HepG2 (cell line): ENCODE measurements around the gene LRFN2. TPM values are rescaled to one million over a fixed set of nuclear protein-coding genes. Genes with fewer than 3 reads are reported as not detected.

Experiments used
- ATAC-seq: fragments of 200-7000 bp; cut with Tn5 transposase; 3 replicates; pipeline ENCODE4 v1.9.1; 2020; ENCODE audit warnings: mild to moderate bottlenecking, moderate library complexity
- BruUV-seq: library from RNA; stranded (reverse); fragments of 400-500 nt; replicated peaks from 2 replicates; lab custom pipeline; 2021; lab: Mats Ljungman, UMichigan
- CTCF ChIA-PET: fragments of 300-600 bp; formaldehyde crosslinking; extraction: SDS; loops from one replicate; lab custom pipeline; 2021; ENCODE audit warnings: low total read pairs, inconsistent platforms, low intra/inter-chr PET ratio; lab: Yijun Ruan, JAX
- POLR2A ChIA-PET: fragments of 350-600 bp; sonication (Branson Sonifier 250); formaldehyde crosslinking; loops from one replicate; lab custom pipeline; 2020; ENCODE audit warnings: antibody characterized with exemption, inconsistent platforms; lab: Yijun Ruan, JAX
- DNase-seq: peaks from one replicate; pipeline ENCODE4 v3.0.0-alpha.2; 2015; ENCODE audit warnings: low spot score
- FAIRE-seq: peaks from 3 replicates; lab custom pipeline; 2011; peaks lifted over from hg19 to GRCh38; lab: Jason Lieb, UNC
- H2AFZ ChIP-seq: one replicate; pipeline ENCODE4 v1.6.1; 2011; ENCODE audit warnings: low read length, inconsistent platforms
- H3K27ac ChIP-seq: fragments of 300-600 bp; 3 replicates; pipeline ENCODE4 v1.8.0; 2011; ENCODE audit warnings: mixed run types, mild to moderate bottlenecking, mixed read lengths, low read length, inconsistent platforms; ENCODE audit not compliant: insufficient read depth; ENCODE audit errors: extremely low read length
- H3K27me3 ChIP-seq, 2 experiments: fragments of 200-600 bp in 1 of 2; 2 replicates in 1 of 2; 3 replicates in 1 of 2; pipeline versions ENCODE4 v1.6.0 to v1.8.0; 2011; ENCODE audit warnings: low read length in 2 of 2, mild to moderate bottlenecking in 2 of 2, moderate library complexity in 2 of 2, inconsistent platforms in 1 of 2; ENCODE audit not compliant: insufficient read depth in 2 of 2, control insufficient read depth in 1 of 2
- H3K36me3 ChIP-seq, 2 experiments: fragments of 200-600 bp in 1 of 2; replicated peaks in 1 of 2; 2 replicates in 1 of 2; 3 replicates in 1 of 2; pipeline versions ENCODE4 v1.5.1 to v1.8.0; 2011; ENCODE audit warnings: low read length in 2 of 2, inconsistent platforms in 1 of 2; ENCODE audit not compliant: insufficient read depth in 2 of 2, control insufficient read depth in 1 of 2
- H3K4me1 ChIP-seq: 2 replicates; pipeline ENCODE4 v1.5.1; 2012; ENCODE audit warnings: low read length, inconsistent platforms; ENCODE audit not compliant: insufficient read depth
- H3K4me2 ChIP-seq: 2 replicates; pipeline ENCODE4 v1.6.0; 2011; ENCODE audit warnings: low read depth, low read length, inconsistent platforms
- H3K4me3 ChIP-seq, 3 experiments: fragments of 200-600 bp in 1 of 3; sonication (generic), shearing (Covaris generic) in 1 of 3; replicated peaks in 1 of 3; 2 replicates each; pipeline ENCODE4 v1.5.1; 2011 to 2016; ENCODE audit warnings: low read length in 3 of 3, inconsistent platforms in 2 of 3, low read depth in 2 of 3, mild to moderate bottlenecking in 2 of 3, control low read depth in 1 of 3, mixed read lengths in 1 of 3; ENCODE audit not compliant: insufficient read depth in 1 of 3
- H3K79me2 ChIP-seq: one replicate; pipeline ENCODE4 v1.6.1; 2011; ENCODE audit warnings: low read length, inconsistent platforms; ENCODE audit not compliant: insufficient read depth
- H3K9ac ChIP-seq: 2 replicates; pipeline ENCODE4 v1.6.0; 2011; ENCODE audit warnings: mild to moderate bottlenecking, low read depth, low read length, inconsistent platforms; ENCODE audit not compliant: insufficient read depth
- H3K9me3 ChIP-seq: 2 replicates; pipeline ENCODE4 v1.5.1; 2012; ENCODE audit warnings: mild to moderate bottlenecking, low read length
- H4K20me1 ChIP-seq: 2 replicates; pipeline ENCODE4 v1.6.0; 2011; ENCODE audit warnings: inconsistent platforms, mild to moderate bottlenecking, low read length, moderate library complexity; ENCODE audit not compliant: insufficient read depth
- ATF7-NPFF ChIP-seq: sonication (generic); formaldehyde crosslinking; IDR thresholded peaks from 2 replicates; pipeline ENCODE4 v1.8.1; 2023; ENCODE audit warnings: mild to moderate bottlenecking, low read depth, missing genetic modification reagents, moderate library complexity
- CSRNP2 ChIP-seq: sonication (generic); formaldehyde crosslinking; conservative IDR thresholded peaks from 2 replicates; pipeline ENCODE4 v1.8.0; 2022; ENCODE audit warnings: low read depth, missing genetic modification reagents
- DZIP1 ChIP-seq: sonication (generic); formaldehyde crosslinking; IDR thresholded peaks from 2 replicates; pipeline ENCODE4 v1.5.0; 2020; ENCODE audit warnings: mild to moderate bottlenecking, missing genetic modification reagents
- ETV5 ChIP-seq: IDR thresholded peaks from 2 replicates; pipeline ENCODE4 v1.6.1; 2018; ENCODE audit warnings: missing biosample characterization, missing genetic modification reagents, inconsistent platforms, borderline replicate concordance
- ETV6 ChIP-seq: sonication (generic); formaldehyde crosslinking; conservative IDR thresholded peaks from 2 replicates; pipeline ENCODE4 v1.4.0; 2020; ENCODE audit warnings: missing genetic modification reagents
- SRSF9 ChIP-seq: fragments of 200-400 bp; formaldehyde crosslinking; IDR thresholded peaks from 2 replicates; pipeline ENCODE4 v1.6.1; 2018; ENCODE audit warnings: borderline replicate concordance, mild to moderate bottlenecking, low read depth, low read length; ENCODE audit not compliant: insufficient read depth, poor library complexity, severe bottlenecking
- ZNF451 ChIP-seq: sonication (generic); formaldehyde crosslinking; IDR thresholded peaks from 2 replicates; pipeline ENCODE4 v1.5.0; 2020; ENCODE audit warnings: mild to moderate bottlenecking, missing genetic modification reagents
- ZNF589 ChIP-seq: sonication (generic); formaldehyde crosslinking; conservative IDR thresholded peaks from 2 replicates; pipeline ENCODE4 v1.8.0; 2022; ENCODE audit warnings: mild to moderate bottlenecking, moderate library complexity, missing genetic modification reagents
- ZNF644 ChIP-seq: IDR thresholded peaks from 2 replicates; pipeline ENCODE4 v1.6.1; 2016; ENCODE audit warnings: low read depth
- ZNF691 ChIP-seq: sonication (generic); formaldehyde crosslinking; IDR thresholded peaks from 2 replicates; pipeline ENCODE4 v1.4.0; 2020; ENCODE audit warnings: missing genetic modification reagents, low read depth, mild to moderate bottlenecking, borderline replicate concordance
- ZNF746 ChIP-seq: sonication (generic); formaldehyde crosslinking; IDR thresholded peaks from 2 replicates; pipeline ENCODE4 v1.8.0; 2022; ENCODE audit warnings: mild to moderate bottlenecking, missing genetic modification reagents
- WGBS: methylation state at CpG from one replicate; pipeline ENCODE4 v1.1.6; 2017; ENCODE audit warnings: low lambda C conversion rate; 5-methylcytosine and 5-hydroxymethylcytosine counted together
- in situ Hi-C: cut with HindIII; loops from 2 replicates; pipeline ENCODE4 v1.10.0; 2017; ENCODE audit warnings: low pct_unique_long_range_greater_than_20kb; ENCODE audit not compliant: extremely low pct_ligation_motif_present
- intact Hi-C: fragments of 100-400 bp; cut with micrococcal nuclease; formaldehyde crosslinking; loops from one replicate; pipeline ENCODE4 v1.10.0; 2022; ENCODE audit not compliant: unreplicated experiment
- polyA plus RNA-seq, 8 experiments: library from polyadenylated mRNA; depleted of rRNA in 3 of 8; stranded (reverse) in 7 of 8; unstranded in 1 of 8; fragments of >200 nt; fragmentation: Illumina TruSeq in 4 of 8; extraction: Trizol in 4 of 8; gene quantifications; 2 replicates each; pipeline versions ENCODE4 v1.2.1 to v1.2.3, GENCODE V29; 2011 to 2016; ENCODE audit warnings: low read depth in 4 of 8, missing spikeins in 1 of 8, mixed read lengths in 1 of 8; ENCODE audit not compliant: insufficient read depth in 1 of 8
- total RNA-seq, 5 experiments: library from RNA; depleted of rRNA; stranded (reverse); fragments of >200 nt; fragmentation: Illumina TruSeq; extraction: Trizol; gene quantifications; 2 replicates each; pipeline ENCODE4 v1.2.3, GENCODE V29; 2016; ENCODE audit warnings: low read depth in 1 of 5
- TF ChIP-seq, protein P1 (sequence below): sonication (generic); formaldehyde crosslinking; IDR thresholded peaks from 2 replicates; pipeline ENCODE4 v1.4.0; 2020; ENCODE audit warnings: mild to moderate bottlenecking, low read depth, missing genetic modification reagents

LRFN2 gene
- total and polyA plus RNA-seq, 2 of the 13 experiments (the other 11 are each of a cell fraction or from before 2014, with no cell fraction given), result not detected

DNA sequence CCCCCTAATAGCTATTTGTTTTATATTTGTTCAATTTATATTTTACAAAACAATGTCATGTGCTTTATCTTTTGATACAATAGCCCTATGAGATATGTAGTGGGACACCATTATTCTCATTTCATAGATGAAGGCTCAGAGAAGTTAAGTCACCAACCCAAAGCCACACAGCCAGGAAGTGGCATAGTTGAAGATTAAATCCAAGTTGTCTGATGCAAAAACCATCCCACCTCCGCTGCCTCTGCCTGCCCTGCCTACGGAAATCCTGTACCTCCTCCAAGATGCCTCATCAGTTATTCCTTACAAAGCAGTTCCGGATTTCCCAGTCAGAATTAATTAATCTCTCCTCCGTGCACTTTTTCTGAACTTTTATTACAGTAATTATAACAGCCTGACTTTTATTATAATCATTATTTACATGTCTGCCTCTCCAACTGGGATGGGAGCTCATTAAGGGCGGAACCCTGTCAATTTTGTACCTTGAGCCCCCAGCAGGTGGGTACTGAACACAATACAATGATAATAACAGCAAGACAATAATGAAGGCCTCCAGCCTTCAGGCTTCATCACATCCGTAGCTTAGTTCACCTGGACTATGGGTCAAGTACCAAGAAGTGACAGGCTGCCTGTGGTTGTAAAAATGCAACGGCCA is 54.7 kb downstream of the LRFN2 start:
- H3K9me3 ChIP-seq, result no peaks in the 10 kb centered on the region
- H3K79me2 ChIP-seq, result no peaks in the 10 kb centered on the region
- peaks cover 11% of the 10 kb centered on the region for H3K4me1 ChIP-seq
- no TSS peak for BruUV-seq
- no peak overlapping the region for H3K9ac ChIP-seq
- intact Hi-C loops, result no loop called here
- in situ Hi-C loops, result no loop called here
- no peak overlapping the region for H3K27ac ChIP-seq
- FAIRE-seq (no peak), ATAC-seq (no peak), DNase-seq (no peak)
- CTCF ChIA-PET, result no interaction called here
- H3K36me3 ChIP-seq, result no peaks in the 10 kb centered on the region
- no peak overlapping the region for H2AFZ ChIP-seq
- H4K20me1 ChIP-seq, result no peaks in the 10 kb centered on the region
- 26% methylated on average over 7 of the region's 7 CpGs for WGBS
- no peak overlapping the region for H3K4me3 ChIP-seq
- H3K4me2 ChIP-seq, result no peak overlapping the region
- H3K27me3 ChIP-seq, result peaks cover 0 to under 1% of the 10 kb centered on the region in 2 experiments; a peak in 2 of 5 replicates
- TF ChIP-seq ETV5 (CRISPR knock-in tag) (no peak), ETV6 (CRISPR knock-in tag) (no peak)
- POLR2A ChIA-PET, result no interaction called here

DNA sequence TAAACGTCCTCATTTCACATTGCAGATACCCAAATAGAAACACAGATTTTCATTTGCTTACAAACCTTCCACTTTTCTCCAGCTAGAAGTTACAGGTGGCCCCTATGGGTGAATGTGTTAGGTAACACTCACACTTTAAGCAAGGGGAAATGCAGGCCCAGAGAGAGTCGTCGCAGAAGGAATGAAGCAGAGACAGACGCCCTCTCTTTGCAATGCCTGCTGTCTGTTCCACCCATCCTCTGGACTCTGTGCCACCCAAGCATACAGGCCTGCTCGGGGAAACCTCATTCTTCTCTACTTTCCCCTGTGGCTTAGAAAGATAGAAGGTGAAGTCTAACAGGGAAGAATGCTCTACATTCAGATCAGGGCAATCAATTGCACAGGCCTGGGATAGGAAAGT is 57.2 kb downstream of the LRFN2 start:
- DNase-seq, result no peak
- intact Hi-C loops (no loop called here), in situ Hi-C loops (no loop called here)
- Histone ChIP-seq H4K20me1 (no peaks in the 10 kb centered on the region), H3K36me3 (no peaks in the 10 kb centered on the region), H3K9ac (no peak overlapping the region), H2AFZ (no peak overlapping the region), H3K4me3 (no peak overlapping the region), H3K4me1 (peaks cover 13% of the 10 kb centered on the region), H3K79me2 (no peaks in the 10 kb centered on the region), H3K9me3 (no peaks in the 10 kb centered on the region), H3K27ac (no peak overlapping the region), H3K4me2 (no peak overlapping the region), H3K27me3 (no peaks in the 10 kb centered on the region; a peak in 1 of 5 replicates)
- no TSS peak for BruUV-seq
- ATAC-seq, result no peak
- no peak for FAIRE-seq
- ChIA-PET CTCF (no interaction called here), POLR2A (no interaction called here)
- 34% methylated on average over 5 of the region's 5 CpGs for WGBS
- TF ChIP-seq ZNF691 (CRISPR knock-in tag) (no peak), ZNF644 (no peak), DZIP1 (CRISPR knock-in tag) (no peak), ATF7-NPFF (CRISPR knock-in tag) (no peak), CSRNP2 (CRISPR knock-in tag) (no peak), SRSF9 (no peak), ZNF589 (no peak), ZNF746 (CRISPR knock-in tag) (no peak), ZNF451 (CRISPR knock-in tag) (no peak)
- TF ChIP-seq, protein P1, sequence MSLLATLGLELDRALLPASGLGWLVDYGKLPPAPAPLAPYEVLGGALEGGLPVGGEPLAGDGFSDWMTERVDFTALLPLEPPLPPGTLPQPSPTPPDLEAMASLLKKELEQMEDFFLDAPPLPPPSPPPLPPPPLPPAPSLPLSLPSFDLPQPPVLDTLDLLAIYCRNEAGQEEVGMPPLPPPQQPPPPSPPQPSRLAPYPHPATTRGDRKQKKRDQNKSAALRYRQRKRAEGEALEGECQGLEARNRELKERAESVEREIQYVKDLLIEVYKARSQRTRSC (CRISPR knock-in tag), result no peak
